ENCODE data around the gene LPCAT3. TPM values are rescaled to one million over a fixed set of nuclear protein-coding genes. Genes with fewer than 3 reads are reported as not detected.

Gene LPCAT3
- total RNA-seq, 1 experiment from 2014 or later = 45.8 TPM

DNA sequence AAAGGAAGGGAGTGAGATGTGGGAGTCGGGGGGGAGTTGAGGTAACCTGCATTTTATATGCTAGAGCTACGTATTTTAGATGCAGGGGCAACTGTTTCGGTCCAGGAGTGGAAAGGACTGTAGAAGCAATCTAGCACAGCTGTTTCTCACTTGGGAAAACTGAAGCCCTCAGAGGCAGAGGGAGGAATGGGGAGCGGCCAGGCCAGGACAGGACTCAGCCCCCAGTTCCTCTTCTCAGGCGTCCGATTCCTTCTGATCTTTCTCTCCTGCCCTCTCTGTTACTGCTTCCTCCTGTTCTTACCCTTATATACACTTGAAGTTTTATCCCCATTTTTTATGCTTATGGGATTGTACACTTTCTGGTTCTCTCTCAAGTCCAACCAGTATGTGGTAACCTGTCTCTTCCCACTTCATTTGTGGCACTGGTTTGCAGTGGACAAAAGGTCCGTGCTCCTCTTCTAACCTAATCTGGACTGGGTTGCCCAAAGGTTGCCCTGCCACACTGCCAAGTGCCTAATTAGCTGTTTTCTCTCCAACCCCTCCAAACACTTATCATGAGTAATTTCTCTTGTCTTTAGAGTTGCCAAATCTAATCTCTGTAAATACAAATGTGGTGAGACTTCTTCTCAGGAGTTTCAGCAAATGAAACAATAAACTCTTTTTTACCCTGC is 16.2 kb downstream of the LPCAT3 start:
- H3K27me3 ChIP-seq (ENCODE audit: insufficient read depth, low read length) = no peaks in the 10 kb centered on the region
- no peak overlapping the region for H3K27ac ChIP-seq (ENCODE audit: low read depth, low read length)
- H3K9ac ChIP-seq (ENCODE audit: low read length) = no peak overlapping the region
- peaks cover 3% of the 10 kb centered on the region; the same call in 1 of the 2 replicates for H4K20me1 ChIP-seq (ENCODE audit: insufficient read depth)
- H3K9me2 ChIP-seq (ENCODE audit: insufficient read depth) = no peaks in the 10 kb centered on the region
- no peak overlapping the region for H2AFZ ChIP-seq (ENCODE audit: low read depth, low read length, poor library complexity, severe bottlenecking)
- no TSS peak for BruUV-seq (replicated peaks)
- H3K4me3 ChIP-seq (replicated peaks in 1 of 2; ENCODE audit: low read depth in 1 of 2, low read length in 2 of 2) = no peak overlapping the region
- ChIA-PET CTCF (no interaction called here), POLR2A (no interaction called here), RAD21 (ENCODE audit: low non-redundant PET in 1 of 2, low total read pairs in 2 of 2, uncharacterized antibody in 2 of 2, unreplicated experiment in 2 of 2) (no interaction called here)
- peaks cover 18 to 24% of the 10 kb centered on the region in 2 experiments for H3K4me1 ChIP-seq (ENCODE audit: control insufficient read depth in 1 of 2, insufficient read depth in 2 of 2, low read length in 2 of 2)
- H3K9me3 ChIP-seq (ENCODE audit: control insufficient read depth in 1 of 2, insufficient read depth in 1 of 2, low read depth in 1 of 2, low read length in 2 of 2) = no peaks in the 10 kb centered on the region
- no peaks in the 10 kb centered on the region for H3K36me3 ChIP-seq (ENCODE audit: control insufficient read depth in 1 of 2, insufficient read depth in 2 of 2, low read length in 2 of 2)
- peaks cover 16% of the 10 kb centered on the region for H3K79me2 ChIP-seq (ENCODE audit: insufficient read depth, low read length)
- intact Hi-C loops (cut with micrococcal nuclease) = no loop called here
- H3K4me2 ChIP-seq (ENCODE audit: low read length) = no peak overlapping the region
- DNase-seq (ENCODE audit: low read depth, low spot score) (no peak), ATAC-seq (no peak)
- TF ChIP-seq EZH2 (IDR thresholded peaks at IDR 0.05) (no peak), SP1 (IDR thresholded peaks at IDR 0.05; ENCODE audit: low read depth) (no peak), EGR1 (IDR thresholded peaks at IDR 0.05; ENCODE audit: low read depth) (no peak), ZFX (IDR thresholded peaks at IDR 0.05) (no peak), FOSL1 (IDR thresholded peaks at IDR 0.05; ENCODE audit: low read depth) (no peak), ZNF274 (IDR thresholded peaks at IDR 0.05; ENCODE audit: low read depth, low read length) (no peak), SRF (IDR thresholded peaks at IDR 0.05; ENCODE audit: low read depth) (no peak), SIN3A (IDR thresholded peaks at IDR 0.05; ENCODE audit: low read depth) (no peak), TCF7L2 (IDR thresholded peaks at IDR 0.05; ENCODE audit: borderline replicate concordance, extremely low read depth, insufficient read depth, insufficient read length) (no peak), CEBPB (IDR thresholded peaks at IDR 0.05; ENCODE audit: low read depth) (no peak), ATF3 (IDR thresholded peaks at IDR 0.05) (no peak)

Measured in HCT116 (cell line).